HEK293 (cell line): ENCODE measurements around the gene PRR13.

ENCODE experiments used
- TF ChIP-seq, protein P1 (sequence below): fragments of 450-650 bp; formaldehyde crosslinking; IDR thresholded peaks from 2 replicates; pipeline ENCODE4 v1.5.1; 2016; ENCODE audit warnings: missing biosample characterization, missing genetic modification characterization
- TF ChIP-seq, protein P2 (sequence below): IDR thresholded peaks from 2 replicates; pipeline ENCODE4 v1.6.1; 2011; ENCODE audit warnings: mild to moderate bottlenecking, low read depth, low read length, borderline replicate concordance

DNA sequence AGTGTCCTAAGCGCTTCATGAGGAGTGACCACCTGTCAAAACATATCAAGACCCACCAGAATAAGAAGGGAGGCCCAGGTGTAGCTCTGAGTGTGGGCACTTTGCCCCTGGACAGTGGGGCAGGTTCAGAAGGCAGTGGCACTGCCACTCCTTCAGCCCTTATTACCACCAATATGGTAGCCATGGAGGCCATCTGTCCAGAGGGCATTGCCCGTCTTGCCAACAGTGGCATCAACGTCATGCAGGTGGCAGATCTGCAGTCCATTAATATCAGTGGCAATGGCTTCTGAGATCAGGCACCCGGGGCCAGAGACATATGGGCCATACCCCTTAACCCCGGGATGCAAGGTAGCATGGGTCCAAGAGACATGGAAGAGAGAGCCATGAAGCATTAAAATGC, 30.6 kb upstream of the PRR13 start:
- TF ChIP-seq, protein P1, sequence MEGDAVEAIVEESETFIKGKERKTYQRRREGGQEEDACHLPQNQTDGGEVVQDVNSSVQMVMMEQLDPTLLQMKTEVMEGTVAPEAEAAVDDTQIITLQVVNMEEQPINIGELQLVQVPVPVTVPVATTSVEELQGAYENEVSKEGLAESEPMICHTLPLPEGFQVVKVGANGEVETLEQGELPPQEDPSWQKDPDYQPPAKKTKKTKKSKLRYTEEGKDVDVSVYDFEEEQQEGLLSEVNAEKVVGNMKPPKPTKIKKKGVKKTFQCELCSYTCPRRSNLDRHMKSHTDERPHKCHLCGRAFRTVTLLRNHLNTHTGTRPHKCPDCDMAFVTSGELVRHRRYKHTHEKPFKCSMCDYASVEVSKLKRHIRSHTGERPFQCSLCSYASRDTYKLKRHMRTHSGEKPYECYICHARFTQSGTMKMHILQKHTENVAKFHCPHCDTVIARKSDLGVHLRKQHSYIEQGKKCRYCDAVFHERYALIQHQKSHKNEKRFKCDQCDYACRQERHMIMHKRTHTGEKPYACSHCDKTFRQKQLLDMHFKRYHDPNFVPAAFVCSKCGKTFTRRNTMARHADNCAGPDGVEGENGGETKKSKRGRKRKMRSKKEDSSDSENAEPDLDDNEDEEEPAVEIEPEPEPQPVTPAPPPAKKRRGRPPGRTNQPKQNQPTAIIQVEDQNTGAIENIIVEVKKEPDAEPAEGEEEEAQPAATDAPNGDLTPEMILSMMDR (tag by site-specific recombination): no peak
- TF ChIP-seq, protein P2, sequence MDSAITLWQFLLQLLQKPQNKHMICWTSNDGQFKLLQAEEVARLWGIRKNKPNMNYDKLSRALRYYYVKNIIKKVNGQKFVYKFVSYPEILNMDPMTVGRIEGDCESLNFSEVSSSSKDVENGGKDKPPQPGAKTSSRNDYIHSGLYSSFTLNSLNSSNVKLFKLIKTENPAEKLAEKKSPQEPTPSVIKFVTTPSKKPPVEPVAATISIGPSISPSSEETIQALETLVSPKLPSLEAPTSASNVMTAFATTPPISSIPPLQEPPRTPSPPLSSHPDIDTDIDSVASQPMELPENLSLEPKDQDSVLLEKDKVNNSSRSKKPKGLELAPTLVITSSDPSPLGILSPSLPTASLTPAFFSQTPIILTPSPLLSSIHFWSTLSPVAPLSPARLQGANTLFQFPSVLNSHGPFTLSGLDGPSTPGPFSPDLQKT: no peak
